GM19324 (cell line): ENCODE results near the gene GBP3.
"Not testable (repeated sequence)": the region's sequence is repeated elsewhere in the genome, so short reads cannot be mapped to it uniquely, and the experiment has no call there.

Source experiments
- ATAC-seq: cut with Tn5 transposase; IDR thresholded peaks from one replicate; pipeline ENCODE4 v1.9.1; 2021; ENCODE audit warnings: mild to moderate bottlenecking, moderate library complexity; ENCODE audit not compliant: unreplicated experiment, low FRiP score

The GBP3 gene

GRCh38 chr1:89041721-89042120, 19.1 kb upstream of the GBP3 start:
- no peak for ATAC-seq

- no peak for ATAC-seq
These were observed 18.5 kb upstream of the GBP3 start for GRCh38 chr1:89041119-89041641.

- no peak for ATAC-seq
These were observed 17.6 kb upstream of the GBP3 start for GRCh38 chr1:89040315-89040626.

GRCh38 chr1:89037186-89037585, 14.5 kb upstream of the GBP3 start:
- no peak for ATAC-seq

- no peak for ATAC-seq
These were observed 12.4 kb upstream of the GBP3 start for GRCh38 chr1:89035080-89035479.

- not testable (repeated sequence) for ATAC-seq
These were observed 11.3 kb upstream of the GBP3 start for GRCh38 chr1:89034004-89034403.

GRCh38 chr1:89029051-89029450, 6.4 kb upstream of the GBP3 start:
- not testable (repeated sequence) for ATAC-seq

- no peak for ATAC-seq
These were observed 3.3 kb upstream of the GBP3 start for GRCh38 chr1:89025928-89026327.

GRCh38 chr1:89023026-89023425, 360 bp upstream of the GBP3 start:
- ATAC-seq = no peak

- not testable (repeated sequence) for ATAC-seq
These were observed 4.3 kb downstream of the GBP3 start for GRCh38 chr1:89018318-89018717.

GRCh38 chr1:89008511-89008910, 14.2 kb downstream of the GBP3 start:
- ATAC-seq = no peak

- no peak for ATAC-seq
These were observed 17.1 kb downstream of the GBP3 start for GRCh38 chr1:89005286-89006151.

GRCh38 chr1:89002176-89002575, 20.5 kb downstream of the GBP3 start:
- not testable (repeated sequence) for ATAC-seq

- no peak for ATAC-seq
These were observed 21.2 kb downstream of the GBP3 start for GRCh38 chr1:89001510-89001909.

GRCh38 chr1:88998716-88999115, 23.9 kb downstream of the GBP3 start:
- ATAC-seq = peak; percentile 66

- ATAC-seq = no peak
These were observed 32.2 kb downstream of the GBP3 start for GRCh38 chr1:88990426-88990825.

GRCh38 chr1:88985692-88986091, 37.0 kb downstream of the GBP3 start:
- ATAC-seq = no peak

GRCh38 chr1:88985032-88985431, 37.6 kb downstream of the GBP3 start:
- ATAC-seq = no peak

GRCh38 chr1:88984569-88984968, 38.1 kb downstream of the GBP3 start:
- no peak for ATAC-seq

GRCh38 chr1:88983791-88984559, 38.7 kb downstream of the GBP3 start:
- ATAC-seq = no peak

- ATAC-seq = no peak
These were observed 40.6 kb downstream of the GBP3 start for GRCh38 chr1:88982055-88982454.

GRCh38 chr1:88981506-88981905, 41.2 kb downstream of the GBP3 start:
- not testable (repeated sequence) for ATAC-seq
